ENCODE data around the gene DMKN.
"Not testable (repeated sequence)": the region's sequence is repeated elsewhere in the genome, so short reads cannot be mapped to it uniquely, and the experiment has no call there.

DMKN gene

DNA sequence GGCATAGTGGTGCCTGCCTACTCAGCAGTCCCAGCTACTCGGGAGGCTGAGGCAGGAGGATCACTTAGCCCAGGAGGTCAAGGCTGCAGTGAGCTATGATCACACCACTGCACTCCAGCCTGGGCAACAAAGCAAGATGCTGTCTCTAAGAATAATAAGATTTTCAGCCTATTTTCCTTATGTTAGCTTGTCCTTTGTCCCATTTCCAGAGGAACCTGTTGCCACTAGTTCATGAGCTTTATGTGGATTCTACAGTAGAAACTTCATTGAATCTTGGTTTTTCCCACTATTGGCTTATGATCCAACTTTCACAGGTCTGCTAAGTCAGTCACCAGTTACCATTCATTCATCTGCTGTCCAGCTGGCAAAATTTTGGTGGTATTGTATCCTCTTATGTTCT lies 47.2 kb downstream of the DMKN start:
- no peaks in the 10 kb centered on the region for H3K4me1 ChIP-seq (ENCODE audit: control insufficient read depth, low read depth, low read length)
- no peak overlapping the region for H3K27ac ChIP-seq (ENCODE audit: low read length)
- no peaks in the 10 kb centered on the region for H3K36me3 ChIP-seq (ENCODE audit: control insufficient read depth, low read depth, low read length)
- no peaks in the 10 kb centered on the region for H3K27me3 ChIP-seq (ENCODE audit: control insufficient read depth, insufficient read depth, low read length)
- H3K9ac ChIP-seq (ENCODE audit: low read length): no peak overlapping the region
- no peak overlapping the region for H3K4me3 ChIP-seq (ENCODE audit: low read length)
- no peaks in the 10 kb centered on the region for H3K9me3 ChIP-seq (ENCODE audit: control insufficient read depth, low read depth, low read length)

DNA sequence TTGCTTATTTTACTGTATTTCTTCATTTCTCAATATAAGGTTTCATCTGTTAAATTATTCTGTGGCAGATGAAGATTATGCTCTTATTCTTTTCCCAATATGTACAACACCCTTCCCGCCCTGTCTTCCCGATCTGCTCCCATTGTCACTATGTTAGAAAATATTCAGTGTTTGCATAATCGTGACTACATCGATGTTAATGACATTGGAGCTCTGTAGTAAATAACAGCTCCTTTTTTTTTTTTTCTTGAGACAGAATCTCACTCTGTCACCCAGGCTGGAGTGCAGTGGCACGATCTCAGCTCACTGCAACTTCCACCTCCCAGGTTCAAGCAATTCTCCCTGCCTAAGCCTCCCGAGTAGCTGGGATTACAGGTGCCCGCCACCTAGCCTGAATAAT lies 50.5 kb downstream of the DMKN start:
- not testable (repeated sequence) for H3K4me3 ChIP-seq (ENCODE audit: low read length); H3K27ac ChIP-seq (ENCODE audit: low read length); H3K9me3 ChIP-seq (ENCODE audit: control insufficient read depth, low read depth, low read length); H3K9ac ChIP-seq (ENCODE audit: low read length); H3K36me3 ChIP-seq (ENCODE audit: control insufficient read depth, low read depth, low read length); H3K4me1 ChIP-seq (ENCODE audit: control insufficient read depth, low read depth, low read length); H3K27me3 ChIP-seq (ENCODE audit: control insufficient read depth, insufficient read depth, low read length)

DNA sequence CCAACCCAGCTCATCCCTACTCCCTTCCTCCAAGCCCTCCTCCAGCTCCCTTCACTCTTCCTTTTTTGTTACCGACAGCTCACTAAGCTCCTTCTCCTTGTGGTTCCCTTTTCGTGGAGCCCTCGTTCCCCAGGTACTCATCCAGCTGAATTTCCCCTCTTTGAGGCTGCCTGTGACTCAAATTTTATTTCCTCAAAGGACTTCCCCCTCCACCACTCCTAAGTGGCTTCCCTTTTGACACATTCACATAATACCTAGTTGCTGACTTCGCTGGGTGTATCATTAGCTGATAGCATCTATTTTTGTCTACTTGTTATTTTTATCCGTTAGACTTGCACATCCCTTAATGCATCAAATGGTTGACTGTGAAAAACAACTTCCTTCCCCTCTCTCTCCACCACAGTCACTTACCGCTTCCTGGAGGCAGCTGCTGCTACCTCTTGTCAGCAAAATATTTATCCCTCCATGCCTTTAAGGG lies 50.9 kb downstream of the DMKN start:
- Histone ChIP-seq H3K36me3 (ENCODE audit: control insufficient read depth, low read depth, low read length) (no peaks in the 10 kb centered on the region), H3K27ac (ENCODE audit: low read length) (no peak overlapping the region), H3K4me3 (ENCODE audit: low read length) (no peak overlapping the region), H3K9ac (ENCODE audit: low read length) (no peak overlapping the region), H3K4me1 (ENCODE audit: control insufficient read depth, low read depth, low read length) (no peaks in the 10 kb centered on the region), H3K27me3 (ENCODE audit: control insufficient read depth, insufficient read depth, low read length) (no peaks in the 10 kb centered on the region), H3K9me3 (ENCODE audit: control insufficient read depth, low read depth, low read length) (no peaks in the 10 kb centered on the region)

DNA sequence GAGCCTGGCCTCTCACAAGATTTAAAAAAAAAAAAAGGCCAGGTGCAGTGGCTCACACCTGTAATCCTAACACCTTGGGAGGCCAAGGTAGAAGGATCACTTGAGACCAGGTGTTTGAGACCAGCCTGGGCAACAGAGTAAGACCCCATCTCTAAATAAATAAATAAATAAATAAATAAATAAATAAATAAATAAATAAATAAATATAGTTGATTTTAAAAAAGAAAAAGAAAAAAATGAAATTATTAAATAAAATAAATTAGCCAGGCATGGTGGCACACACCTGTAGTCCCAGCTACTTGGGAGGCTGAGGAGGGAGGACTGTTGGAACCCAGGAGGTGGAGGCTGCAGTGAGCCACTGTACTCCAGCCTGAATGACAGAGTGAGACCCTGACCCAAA lies 51.7 kb downstream of the DMKN start:
- H3K4me3 ChIP-seq (ENCODE audit: low read length); H3K27ac ChIP-seq (ENCODE audit: low read length); H3K9ac ChIP-seq (ENCODE audit: low read length); H3K36me3 ChIP-seq (ENCODE audit: control insufficient read depth, low read depth, low read length); H3K27me3 ChIP-seq (ENCODE audit: control insufficient read depth, insufficient read depth, low read length); H3K4me1 ChIP-seq (ENCODE audit: control insufficient read depth, low read depth, low read length); H3K9me3 ChIP-seq (ENCODE audit: control insufficient read depth, low read depth, low read length): not testable (repeated sequence)

DNA sequence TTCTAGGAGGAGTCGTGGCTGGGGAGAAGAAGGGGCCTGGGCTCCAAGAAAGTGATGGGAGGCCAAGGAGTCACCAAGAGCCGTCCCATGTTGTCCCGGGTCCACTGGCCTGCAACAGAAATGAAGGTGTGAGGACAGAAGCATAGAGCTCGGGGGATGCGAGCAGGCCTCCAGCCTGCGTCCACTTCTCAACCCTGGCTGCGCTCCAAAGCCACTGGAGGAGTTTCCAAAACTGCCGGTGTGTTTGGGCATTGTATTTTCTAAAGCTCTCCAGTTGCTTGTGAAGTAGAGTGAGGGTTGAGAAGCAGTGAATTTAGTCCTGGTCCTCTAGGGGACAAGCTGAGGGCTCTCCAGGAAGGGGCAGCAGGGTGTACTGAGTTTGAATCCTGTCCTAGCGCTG lies 52.4 kb downstream of the DMKN start:
- Histone ChIP-seq H3K4me1 (ENCODE audit: control insufficient read depth, low read depth, low read length) (no peaks in the 10 kb centered on the region), H3K27ac (ENCODE audit: low read length) (no peak overlapping the region), H3K27me3 (ENCODE audit: control insufficient read depth, insufficient read depth, low read length) (no peaks in the 10 kb centered on the region), H3K9me3 (ENCODE audit: control insufficient read depth, low read depth, low read length) (no peaks in the 10 kb centered on the region), H3K36me3 (ENCODE audit: control insufficient read depth, low read depth, low read length) (no peaks in the 10 kb centered on the region), H3K9ac (ENCODE audit: low read length) (no peak overlapping the region), H3K4me3 (ENCODE audit: low read length) (no peak overlapping the region)

DNA sequence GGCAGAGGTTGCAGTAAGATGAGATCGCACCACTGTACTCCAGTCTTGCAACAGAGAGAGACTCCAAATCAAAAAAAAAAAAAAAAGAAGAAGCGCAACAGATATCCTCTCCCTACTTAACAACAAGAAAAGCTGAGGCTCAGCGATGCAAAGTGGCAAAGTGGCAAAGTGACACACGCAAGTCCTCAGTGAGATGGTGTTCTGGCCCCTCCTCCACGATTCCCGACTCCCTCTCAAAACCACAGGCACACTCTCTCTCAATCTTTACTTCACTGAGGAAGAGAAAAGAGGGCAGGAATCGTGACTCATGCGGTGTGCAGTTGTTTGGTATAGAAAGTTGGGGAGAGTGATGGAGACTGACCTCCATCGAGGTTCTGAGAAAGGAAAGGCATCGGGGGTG lies 52.8 kb downstream of the DMKN start:
- H3K9me3 ChIP-seq (ENCODE audit: control insufficient read depth, low read depth, low read length): no peaks in the 10 kb centered on the region
- no peaks in the 10 kb centered on the region for H3K36me3 ChIP-seq (ENCODE audit: control insufficient read depth, low read depth, low read length)
- no peak overlapping the region for H3K27ac ChIP-seq (ENCODE audit: low read length)
- H3K4me3 ChIP-seq (ENCODE audit: low read length): no peak overlapping the region
- no peaks in the 10 kb centered on the region for H3K27me3 ChIP-seq (ENCODE audit: control insufficient read depth, insufficient read depth, low read length)
- no peaks in the 10 kb centered on the region for H3K4me1 ChIP-seq (ENCODE audit: control insufficient read depth, low read depth, low read length)
- no peak overlapping the region for H3K9ac ChIP-seq (ENCODE audit: low read length)

DNA sequence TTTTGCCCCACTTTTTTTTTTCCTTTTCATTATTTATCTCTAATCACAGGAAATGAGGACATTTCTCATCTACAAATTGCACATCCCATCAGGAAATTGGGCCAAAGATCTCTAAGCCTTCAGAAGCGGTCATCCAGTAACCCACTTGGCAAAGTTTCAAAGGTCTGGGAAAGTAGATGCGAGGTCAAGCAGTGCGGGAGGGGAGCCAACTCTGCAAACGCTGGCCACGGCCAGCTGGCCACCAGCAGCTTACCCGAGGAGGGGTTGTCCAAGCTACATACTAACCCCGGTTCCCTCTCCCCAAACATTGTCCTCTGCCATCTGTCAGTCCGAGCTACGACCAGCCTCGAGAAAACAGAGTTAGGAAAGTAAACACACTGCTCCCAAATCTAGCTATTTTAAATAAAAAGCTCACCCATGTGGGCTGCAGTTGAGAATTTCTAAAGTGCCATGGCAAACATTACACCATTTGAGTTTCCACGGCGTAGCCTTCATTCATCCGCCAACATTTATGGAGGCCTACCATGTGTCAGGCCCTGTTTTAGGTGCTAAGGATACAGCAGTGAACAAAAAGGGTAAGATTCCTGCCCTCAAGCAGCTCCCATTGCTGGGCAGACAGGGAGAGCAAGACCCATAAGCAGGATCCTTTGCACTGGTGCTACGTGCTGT lies 53.9 kb downstream of the DMKN start:
- Histone ChIP-seq H3K36me3 (ENCODE audit: control insufficient read depth, low read depth, low read length) (no peaks in the 10 kb centered on the region), H3K4me3 (ENCODE audit: low read length) (no peak overlapping the region), H3K27ac (ENCODE audit: low read length) (no peak overlapping the region), H3K4me1 (ENCODE audit: control insufficient read depth, low read depth, low read length) (no peaks in the 10 kb centered on the region), H3K27me3 (ENCODE audit: control insufficient read depth, insufficient read depth, low read length) (no peaks in the 10 kb centered on the region), H3K9me3 (ENCODE audit: control insufficient read depth, low read depth, low read length) (no peaks in the 10 kb centered on the region), H3K9ac (ENCODE audit: low read length) (no peak overlapping the region)

DNA sequence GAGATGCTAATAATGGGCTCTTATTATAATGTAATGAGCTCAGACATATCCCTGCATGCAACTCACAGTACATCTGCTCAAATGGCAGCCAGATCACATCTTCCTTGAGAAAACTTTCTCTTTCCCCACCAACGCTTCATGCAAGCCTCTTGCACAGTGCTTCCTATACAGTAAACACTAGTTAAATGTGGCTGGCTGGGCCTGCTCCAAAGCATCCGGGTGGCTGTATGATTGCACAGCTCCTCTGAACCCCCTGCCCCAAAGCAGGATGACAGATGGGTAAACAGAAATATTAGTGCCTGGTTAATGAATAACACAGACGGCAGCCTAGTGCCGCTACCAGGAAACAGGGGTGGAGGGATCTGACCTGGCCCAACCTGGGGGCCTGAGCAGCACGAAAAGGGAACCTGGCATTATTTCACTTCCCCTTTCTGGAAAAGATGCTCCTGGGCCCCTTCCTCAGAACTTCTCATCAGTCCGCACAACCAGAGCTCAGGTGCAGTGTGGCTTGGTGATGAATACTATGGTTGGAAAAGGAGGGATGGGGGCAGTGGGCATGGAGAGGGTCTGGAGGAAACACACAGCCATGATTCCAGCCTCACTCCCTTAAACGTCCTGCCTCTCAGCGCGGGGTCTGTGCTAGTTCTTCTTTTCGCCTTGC lies 54.6 kb downstream of the DMKN start:
- no peak overlapping the region for H3K9ac ChIP-seq (ENCODE audit: low read length)
- no peaks in the 10 kb centered on the region for H3K4me1 ChIP-seq (ENCODE audit: control insufficient read depth, low read depth, low read length)
- no peaks in the 10 kb centered on the region for H3K27me3 ChIP-seq (ENCODE audit: control insufficient read depth, insufficient read depth, low read length)
- no peak overlapping the region for H3K4me3 ChIP-seq (ENCODE audit: low read length)
- H3K36me3 ChIP-seq (ENCODE audit: control insufficient read depth, low read depth, low read length): no peaks in the 10 kb centered on the region
- no peaks in the 10 kb centered on the region for H3K9me3 ChIP-seq (ENCODE audit: control insufficient read depth, low read depth, low read length)
- H3K27ac ChIP-seq (ENCODE audit: low read length): no peak overlapping the region

DNA sequence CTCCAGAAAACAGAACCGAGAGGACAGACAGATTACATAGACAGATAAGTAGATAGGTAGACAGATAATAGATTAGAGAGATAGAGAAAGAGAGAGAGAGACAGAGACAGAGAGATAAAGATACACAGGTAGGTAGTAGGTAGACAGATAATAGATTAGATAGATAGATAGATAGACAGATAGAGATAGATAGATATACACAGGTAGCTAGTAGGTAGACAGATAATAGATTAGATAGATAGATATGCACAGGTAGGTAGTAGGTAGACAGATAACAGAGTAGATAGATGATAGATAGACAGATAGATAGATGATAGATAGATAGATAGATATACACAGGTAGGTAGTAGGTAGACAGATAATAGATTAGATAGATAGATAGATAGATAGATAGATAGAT lies 55.3 kb downstream of the DMKN start:
- no peak overlapping the region for H3K4me3 ChIP-seq (ENCODE audit: low read length)
- no peaks in the 10 kb centered on the region for H3K9me3 ChIP-seq (ENCODE audit: control insufficient read depth, low read depth, low read length)
- H3K36me3 ChIP-seq (ENCODE audit: control insufficient read depth, low read depth, low read length): no peaks in the 10 kb centered on the region
- H3K27ac ChIP-seq (ENCODE audit: low read length): no peak overlapping the region
- no peaks in the 10 kb centered on the region for H3K4me1 ChIP-seq (ENCODE audit: control insufficient read depth, low read depth, low read length)
- no peak overlapping the region for H3K9ac ChIP-seq (ENCODE audit: low read length)
- no peaks in the 10 kb centered on the region for H3K27me3 ChIP-seq (ENCODE audit: control insufficient read depth, insufficient read depth, low read length)

DNA sequence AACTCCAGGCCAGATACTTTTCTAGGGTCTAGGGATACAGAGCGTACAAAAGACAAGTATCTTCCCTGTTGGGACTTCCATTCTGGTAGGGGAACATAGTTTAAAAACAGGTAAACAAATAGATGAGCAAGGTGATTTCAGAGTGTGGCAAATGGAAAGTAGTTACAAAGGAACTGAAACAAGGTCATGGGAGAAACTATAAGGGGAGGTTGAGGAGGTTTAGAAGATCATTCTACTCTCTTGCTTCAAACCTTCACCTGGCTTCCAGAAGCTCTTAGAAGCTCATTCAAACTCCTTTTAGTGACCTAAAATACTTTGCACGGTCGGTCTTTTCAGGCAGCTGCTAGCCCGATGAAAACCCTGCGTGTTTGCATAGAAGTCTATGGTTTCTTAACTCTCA lies 56.3 kb downstream of the DMKN start:
- no peaks in the 10 kb centered on the region for H3K9me3 ChIP-seq (ENCODE audit: control insufficient read depth, low read depth, low read length)
- no peak overlapping the region for H3K4me3 ChIP-seq (ENCODE audit: low read length)
- no peaks in the 10 kb centered on the region for H3K27me3 ChIP-seq (ENCODE audit: control insufficient read depth, insufficient read depth, low read length)
- no peak overlapping the region for H3K9ac ChIP-seq (ENCODE audit: low read length)
- H3K36me3 ChIP-seq (ENCODE audit: control insufficient read depth, low read depth, low read length): no peaks in the 10 kb centered on the region
- H3K4me1 ChIP-seq (ENCODE audit: control insufficient read depth, low read depth, low read length): no peaks in the 10 kb centered on the region
- H3K27ac ChIP-seq (ENCODE audit: low read length): no peak overlapping the region

DNA sequence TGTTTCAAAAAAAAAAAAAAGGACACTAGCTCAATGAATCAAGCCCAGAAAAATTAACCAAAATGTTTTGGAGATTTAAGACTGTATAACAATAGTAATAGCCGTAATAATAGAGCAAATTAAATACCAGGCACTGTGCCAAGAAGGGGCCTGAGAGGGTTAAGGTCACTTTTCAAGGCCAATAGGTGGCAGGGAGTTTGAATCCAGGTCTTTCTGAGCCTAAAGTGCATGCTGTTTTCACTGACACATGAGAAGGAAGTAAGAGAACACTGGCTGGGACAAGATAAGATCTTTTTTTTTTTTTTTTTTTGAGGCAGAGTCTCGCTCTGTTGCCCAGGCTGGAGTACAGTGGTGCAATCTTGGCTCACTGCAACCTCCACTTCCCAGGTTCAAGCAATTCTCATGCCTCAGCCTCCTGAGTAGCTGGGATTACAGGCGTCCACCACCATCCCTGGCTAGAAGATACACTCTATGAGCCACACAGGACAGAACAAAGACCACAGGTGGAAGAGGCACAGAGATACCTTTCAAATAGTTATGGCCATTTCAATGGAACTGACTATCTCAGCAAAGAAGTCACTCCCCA lies 57.7 kb downstream of the DMKN start:
- Histone ChIP-seq H3K4me3 (ENCODE audit: low read length) (no peak overlapping the region), H3K27me3 (ENCODE audit: control insufficient read depth, insufficient read depth, low read length) (no peaks in the 10 kb centered on the region), H3K4me1 (ENCODE audit: control insufficient read depth, low read depth, low read length) (no peaks in the 10 kb centered on the region), H3K27ac (ENCODE audit: low read length) (no peak overlapping the region), H3K9me3 (ENCODE audit: control insufficient read depth, low read depth, low read length) (no peaks in the 10 kb centered on the region), H3K36me3 (ENCODE audit: control insufficient read depth, low read depth, low read length) (no peaks in the 10 kb centered on the region), H3K9ac (ENCODE audit: low read length) (no peak overlapping the region)

DNA sequence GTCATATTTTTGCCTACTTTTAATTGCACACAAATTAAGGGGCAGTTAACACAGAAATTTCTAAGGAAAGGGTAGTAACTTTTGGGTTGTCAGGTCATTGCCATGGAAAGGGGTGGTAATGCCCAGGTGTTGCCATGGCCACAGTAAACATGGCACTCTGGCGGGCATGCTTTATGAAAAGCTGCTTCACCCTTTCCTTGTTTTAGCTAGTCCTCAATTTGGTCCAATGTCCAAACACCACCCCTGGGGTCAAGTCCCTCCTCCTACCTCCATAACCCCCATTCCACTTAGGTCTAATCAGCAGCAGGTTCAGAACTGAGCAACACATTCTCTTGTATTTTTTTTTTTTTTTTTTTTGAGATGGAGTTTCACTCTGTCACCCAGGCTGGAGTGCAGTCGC lies 58.8 kb downstream of the DMKN start:
- H3K4me1 ChIP-seq (ENCODE audit: control insufficient read depth, low read depth, low read length): no peaks in the 10 kb centered on the region
- no peak overlapping the region for H3K9ac ChIP-seq (ENCODE audit: low read length)
- H3K27ac ChIP-seq (ENCODE audit: low read length): no peak overlapping the region
- H3K27me3 ChIP-seq (ENCODE audit: control insufficient read depth, insufficient read depth, low read length): no peaks in the 10 kb centered on the region
- no peaks in the 10 kb centered on the region for H3K9me3 ChIP-seq (ENCODE audit: control insufficient read depth, low read depth, low read length)
- H3K36me3 ChIP-seq (ENCODE audit: control insufficient read depth, low read depth, low read length): no peaks in the 10 kb centered on the region
- H3K4me3 ChIP-seq (ENCODE audit: low read length): no peak overlapping the region
